ENCODE results near the gene ACTG1. TPM values are rescaled to one million over a fixed set of nuclear protein-coding genes. Genes with fewer than 3 reads are reported as not detected.

Gene ACTG1
- total and polyA plus RNA-seq, 7 experiments from 2014 or later = 971 to 4,639 (median 1,185) TPM

GRCh38 chr17:81464586-81464985 lies 48.0 kb downstream of the ACTG1 start:
- DNase-seq = no peak
- H3K36me3 Mint-ChIP-seq = no peaks in the 10 kb centered on the region
- H3K4me3 ChIP-seq (ENCODE audit: low read length) = no peak overlapping the region
- H3K27me3 ChIP-seq (ENCODE audit: control insufficient read depth in 2 of 2, insufficient read depth in 2 of 2, low read length in 2 of 2) = no peaks in the 10 kb centered on the region
- intact Hi-C loops (cut with micrococcal nuclease) = no loop called here
- H3K36me3 ChIP-seq (ENCODE audit: control insufficient read depth in 2 of 3, insufficient read depth in 3 of 3, low read length in 3 of 3) = no peaks in the 10 kb centered on the region
- ChIA-PET POLR2A (no interaction called here), CTCF (no interaction called here)
- H3K27ac ChIP-seq (ENCODE audit: low read depth, low read length) = no peak overlapping the region
- H3K9me3 ChIP-seq (ENCODE audit: control insufficient read depth in 2 of 3, low read length in 3 of 3) = no peaks in the 10 kb centered on the region
- H3K27me3 Mint-ChIP-seq = no peaks in the 10 kb centered on the region
- no peaks in the 10 kb centered on the region for H3K9me3 Mint-ChIP-seq
- ATAC-seq = no peak
- no peak overlapping the region for H3K27ac Mint-ChIP-seq
- peaks cover 0 to 2% (median 0%) of the 10 kb centered on the region in 7 donors for H3K4me1 Mint-ChIP-seq
- H3K4me1 ChIP-seq (ENCODE audit: control insufficient read depth in 2 of 2, insufficient read depth in 2 of 2, low read length in 2 of 2) = no peaks in the 10 kb centered on the region
- H3K4me3 Mint-ChIP-seq = no peak overlapping the region

- Mint-ChIP-seq H3K36me3 (no peaks in the 10 kb centered on the region), H3K27me3 (no peaks in the 10 kb centered on the region), H3K4me3 (no peak overlapping the region), H3K9me3 (no peaks in the 10 kb centered on the region), H3K4me1 (peaks cover 0 to 4% (median 0%) of the 10 kb centered on the region in 7 donors), H3K27ac (no peak overlapping the region)
- Histone ChIP-seq H3K36me3 (ENCODE audit: control insufficient read depth in 2 of 3, insufficient read depth in 3 of 3, low read length in 3 of 3) (no peaks in the 10 kb centered on the region), H3K27ac (ENCODE audit: low read depth, low read length) (no peak overlapping the region), H3K4me1 (ENCODE audit: control insufficient read depth in 2 of 2, insufficient read depth in 2 of 2, low read length in 2 of 2) (no peaks in the 10 kb centered on the region), H3K27me3 (ENCODE audit: control insufficient read depth in 2 of 2, insufficient read depth in 2 of 2, low read length in 2 of 2) (no peaks in the 10 kb centered on the region), H3K4me3 (ENCODE audit: low read length) (no peak overlapping the region), H3K9me3 (ENCODE audit: control insufficient read depth in 2 of 3, low read length in 3 of 3) (no peaks in the 10 kb centered on the region)
- intact Hi-C loops (cut with micrococcal nuclease) = no loop called here
- POLR2A ChIA-PET = no interaction called here
- CTCF ChIA-PET = no interaction called here
- no peak for ATAC-seq
- no peak for DNase-seq
Observed at GRCh38 chr17:81463506-81463905, 49.1 kb downstream of the ACTG1 start.

- H3K4me1 ChIP-seq (ENCODE audit: control insufficient read depth in 2 of 2, insufficient read depth in 2 of 2, low read length in 2 of 2) = no peaks in the 10 kb centered on the region
- CTCF ChIA-PET = interaction anchor here (0.6 kb wide), 1 partner anchor 320 kb away, joined by 3 read pairs; no protein-coding TSS in a partner anchor
- Mint-ChIP-seq H3K27ac (no peak overlapping the region), H3K36me3 (no peaks in the 10 kb centered on the region), H3K9me3 (no peaks in the 10 kb centered on the region), H3K4me1 (peaks cover 0 to 4% (median 0%) of the 10 kb centered on the region in 7 donors), H3K27me3 (no peaks in the 10 kb centered on the region), H3K4me3 (no peak overlapping the region)
- ATAC-seq (no peak), DNase-seq (no peak)
- no peaks in the 10 kb centered on the region for H3K27me3 ChIP-seq (ENCODE audit: control insufficient read depth in 2 of 2, insufficient read depth in 2 of 2, low read length in 2 of 2)
- POLR2A ChIA-PET = no interaction called here
- H3K36me3 ChIP-seq (ENCODE audit: control insufficient read depth in 2 of 3, insufficient read depth in 3 of 3, low read length in 3 of 3) = no peaks in the 10 kb centered on the region
- H3K9me3 ChIP-seq (ENCODE audit: control insufficient read depth in 2 of 3, low read length in 3 of 3) = no peaks in the 10 kb centered on the region
- intact Hi-C loops (cut with micrococcal nuclease) = no loop called here
- H3K27ac ChIP-seq (ENCODE audit: low read depth, low read length) = no peak overlapping the region
- H3K4me3 ChIP-seq (ENCODE audit: low read length) = no peak overlapping the region
Observed at GRCh38 chr17:81462506-81463125, 50.0 kb downstream of the ACTG1 start.

GRCh38 chr17:81461607-81462500 lies 50.7 kb downstream of the ACTG1 start:
- H3K27ac ChIP-seq (ENCODE audit: low read depth, low read length) = no peak overlapping the region
- POLR2A ChIA-PET = no interaction called here
- Mint-ChIP-seq H3K9me3 (no peaks in the 10 kb centered on the region), H3K36me3 (no peaks in the 10 kb centered on the region), H3K4me1 (peaks cover 0 to 7% (median 0%) of the 10 kb centered on the region in 7 donors), H3K27me3 (no peaks in the 10 kb centered on the region), H3K4me3 (no peak overlapping the region), H3K27ac (no peak overlapping the region)
- CTCF ChIA-PET = interaction anchor here (0.6 kb wide), 1 partner anchor 319 kb away, joined by 3 read pairs; no protein-coding TSS in a partner anchor
- no peaks in the 10 kb centered on the region for H3K36me3 ChIP-seq (ENCODE audit: control insufficient read depth in 2 of 3, insufficient read depth in 3 of 3, low read length in 3 of 3)
- ATAC-seq = no peak
- no peak overlapping the region for H3K4me3 ChIP-seq (ENCODE audit: low read length)
- intact Hi-C loops (cut with micrococcal nuclease) = no loop called here
- no peaks in the 10 kb centered on the region for H3K9me3 ChIP-seq (ENCODE audit: control insufficient read depth in 2 of 3, low read length in 3 of 3)
- DNase-seq = no peak
- no peaks in the 10 kb centered on the region for H3K4me1 ChIP-seq (ENCODE audit: control insufficient read depth in 2 of 2, insufficient read depth in 2 of 2, low read length in 2 of 2)
- no peaks in the 10 kb centered on the region for H3K27me3 ChIP-seq (ENCODE audit: control insufficient read depth in 2 of 2, insufficient read depth in 2 of 2, low read length in 2 of 2)

- Histone ChIP-seq H3K4me3 (ENCODE audit: low read length) (no peak overlapping the region), H3K36me3 (ENCODE audit: control insufficient read depth in 2 of 3, insufficient read depth in 3 of 3, low read length in 3 of 3) (no peaks in the 10 kb centered on the region), H3K27ac (ENCODE audit: low read depth, low read length) (no peak overlapping the region), H3K27me3 (ENCODE audit: control insufficient read depth in 2 of 2, insufficient read depth in 2 of 2, low read length in 2 of 2) (no peaks in the 10 kb centered on the region), H3K4me1 (ENCODE audit: control insufficient read depth in 2 of 2, insufficient read depth in 2 of 2, low read length in 2 of 2) (no peaks in the 10 kb centered on the region), H3K9me3 (ENCODE audit: control insufficient read depth in 2 of 3, low read length in 3 of 3) (no peaks in the 10 kb centered on the region)
- Mint-ChIP-seq H3K27me3 (no peaks in the 10 kb centered on the region), H3K9me3 (no peaks in the 10 kb centered on the region), H3K27ac (no peak overlapping the region), H3K36me3 (no peaks in the 10 kb centered on the region), H3K4me1 (peaks cover 0 to 8% (median 0%) of the 10 kb centered on the region in 7 donors), H3K4me3 (no peak overlapping the region)
- DNase-seq = no peak
- ChIA-PET POLR2A (no interaction called here), CTCF (interaction anchor here (0.6 kb wide), 1 partner anchor 587 kb away, joined by 3 read pairs; no protein-coding TSS in a partner anchor)
- intact Hi-C loops (cut with micrococcal nuclease) = no loop called here
- ATAC-seq = peak; percentile 69
Observed at GRCh38 chr17:81460856-81461460, 51.6 kb downstream of the ACTG1 start.

Measured in naive thymus-derived CD4-positive, alpha-beta T cell (primary cell).